ENCODE measurements around the gene HERPUD1. TPM values are rescaled to one million over a fixed set of nuclear protein-coding genes. Genes with fewer than 3 reads are reported as not detected.

The HERPUD1 gene
- total and polyA plus RNA-seq, 2 of the 13 experiments (the other 11 are each of a cell fraction or from before 2014, with no cell fraction given), result 96.2 to 323 TPM

- TF ChIP-seq, protein P1, sequence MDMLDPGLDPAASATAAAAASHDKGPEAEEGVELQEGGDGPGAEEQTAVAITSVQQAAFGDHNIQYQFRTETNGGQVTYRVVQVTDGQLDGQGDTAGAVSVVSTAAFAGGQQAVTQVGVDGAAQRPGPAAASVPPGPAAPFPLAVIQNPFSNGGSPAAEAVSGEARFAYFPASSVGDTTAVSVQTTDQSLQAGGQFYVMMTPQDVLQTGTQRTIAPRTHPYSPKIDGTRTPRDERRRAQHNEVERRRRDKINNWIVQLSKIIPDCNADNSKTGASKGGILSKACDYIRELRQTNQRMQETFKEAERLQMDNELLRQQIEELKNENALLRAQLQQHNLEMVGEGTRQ (IDR thresholded peaks at IDR 0.05; ENCODE audit: low read depth, low read length), result no peak
- TF ChIP-seq, protein P1 (CRISPR knock-in tag; IDR thresholded peaks at IDR 0.05; ENCODE audit: borderline replicate concordance), result no peak
- no peak for TF ChIP-seq MEIS1 (CRISPR knock-in tag; IDR thresholded peaks at IDR 0.05; ENCODE audit: borderline replicate concordance)
- no peak for TF ChIP-seq POLR2AphosphoS5 (IDR thresholded peaks at IDR 0.05; ENCODE audit: low read depth, low read length)
- no peak for TF ChIP-seq FOXM1 (CRISPR knock-in tag; IDR thresholded peaks at IDR 0.05)
- no peak for TF ChIP-seq CBX5 (CRISPR knock-in tag; IDR thresholded peaks at IDR 0.05; ENCODE audit: borderline replicate concordance)
- no peak for TF ChIP-seq IRF9 (CRISPR knock-in tag; IDR thresholded peaks at IDR 0.05; ENCODE audit: borderline replicate concordance)
- no peak for TF ChIP-seq ZNF782 (CRISPR knock-in tag; IDR thresholded peaks at IDR 0.05; ENCODE audit: borderline replicate concordance)
- no peak for TF ChIP-seq ZSCAN9 (CRISPR knock-in tag; IDR thresholded peaks at IDR 0.05; ENCODE audit: borderline replicate concordance)
- TF ChIP-seq, protein P2, sequence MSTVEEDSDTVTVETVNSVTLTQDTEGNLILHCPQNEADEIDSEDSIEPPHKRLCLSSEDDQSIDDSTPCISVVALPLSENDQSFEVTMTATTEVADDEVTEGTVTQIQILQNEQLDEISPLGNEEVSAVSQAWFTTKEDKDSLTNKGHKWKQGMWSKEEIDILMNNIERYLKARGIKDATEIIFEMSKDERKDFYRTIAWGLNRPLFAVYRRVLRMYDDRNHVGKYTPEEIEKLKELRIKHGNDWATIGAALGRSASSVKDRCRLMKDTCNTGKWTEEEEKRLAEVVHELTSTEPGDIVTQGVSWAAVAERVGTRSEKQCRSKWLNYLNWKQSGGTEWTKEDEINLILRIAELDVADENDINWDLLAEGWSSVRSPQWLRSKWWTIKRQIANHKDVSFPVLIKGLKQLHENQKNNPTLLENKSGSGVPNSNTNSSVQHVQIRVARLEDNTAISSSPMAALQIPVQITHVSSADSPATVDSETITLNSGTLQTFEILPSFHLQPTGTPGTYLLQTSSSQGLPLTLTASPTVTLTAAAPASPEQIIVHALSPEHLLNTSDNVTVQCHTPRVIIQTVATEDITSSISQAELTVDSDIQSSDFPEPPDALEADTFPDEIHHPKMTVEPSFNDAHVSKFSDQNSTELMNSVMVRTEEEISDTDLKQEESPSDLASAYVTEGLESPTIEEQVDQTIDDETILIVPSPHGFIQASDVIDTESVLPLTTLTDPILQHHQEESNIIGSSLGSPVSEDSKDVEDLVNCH (CRISPR knock-in tag; IDR thresholded peaks at IDR 0.05), result no peak
- no peak for TF ChIP-seq SOX6 (IDR thresholded peaks at IDR 0.05)
- TF ChIP-seq SOX6 (CRISPR knock-in tag; IDR thresholded peaks at IDR 0.05), result peak; percentile 74
- no peak for TF ChIP-seq RFX5 (IDR thresholded peaks at IDR 0.05; ENCODE audit: low read depth, low read length)
- no peak for TF ChIP-seq ISL2 (CRISPR knock-in tag; IDR thresholded peaks at IDR 0.05)
- no peak for TF ChIP-seq TMF1 (CRISPR knock-in tag; IDR thresholded peaks at IDR 0.05; ENCODE audit: low read depth)
- TF ChIP-seq ZNF639 (CRISPR knock-in tag; conservative IDR thresholded peaks at IDR 0.05), result no peak
- TF ChIP-seq ZNF800 (CRISPR knock-in tag; IDR thresholded peaks at IDR 0.05), result 0 out of 2 replicates have a peak, but pooled peaks have one; percentile 20
- TF ChIP-seq ZNF703 (CRISPR knock-in tag; IDR thresholded peaks at IDR 0.05; ENCODE audit: borderline replicate concordance), result no peak
- TF ChIP-seq CTCF (CRISPR knock-in tag; IDR thresholded peaks at IDR 0.05), result 0 out of 2 replicates have a peak, but pooled peaks have one; percentile 8
- TF ChIP-seq MTF2 (CRISPR knock-in tag; IDR thresholded peaks at IDR 0.05; ENCODE audit: borderline replicate concordance), result no peak
- TF ChIP-seq ZNF343 (CRISPR knock-in tag; IDR thresholded peaks at IDR 0.05), result no peak
Observed at GRCh38 chr16:56967733-56968132, 35.8 kb downstream of the HERPUD1 start (continued).
